GM18520 (cell line): ENCODE measurements around the gene SNAPC1.
"Not testable (repeated sequence)": the region's sequence is repeated elsewhere in the genome, so short reads cannot be mapped to it uniquely, and the experiment has no call there.

ENCODE experiments used
- ATAC-seq: cut with Tn5 transposase; IDR thresholded peaks from one replicate; pipeline ENCODE4 v1.9.1; 2021; ENCODE audit not compliant: unreplicated experiment

SNAPC1 gene

GRCh38 chr14:61761959-61762786 is at the start of gene SNAPC1:
Gene SNAPC1 (plus strand): TSS chr14:61762420. CDS start chr14:61762461, 41 bp downstream.
- ATAC-seq, result peak; percentile 94

GRCh38 chr14:61713724-61714437 is 48.3 kb upstream of the SNAPC1 start:
- no peak for ATAC-seq

GRCh38 chr14:61716956-61717355 is 45.3 kb upstream of the SNAPC1 start:
- ATAC-seq, result no peak

GRCh38 chr14:61718039-61718438 is 44.2 kb upstream of the SNAPC1 start:
- ATAC-seq, result no peak

- no peak for ATAC-seq
Measured at GRCh38 chr14:61719344-61720293, 42.6 kb upstream of the SNAPC1 start.

- no peak for ATAC-seq
Measured at GRCh38 chr14:61720294-61720661, 41.9 kb upstream of the SNAPC1 start.

GRCh38 chr14:61720741-61721140 is 41.5 kb upstream of the SNAPC1 start:
- ATAC-seq, result no peak

- no peak for ATAC-seq
Measured at GRCh38 chr14:61724133-61724532, 38.1 kb upstream of the SNAPC1 start.

GRCh38 chr14:61726778-61727658 is 35.2 kb upstream of the SNAPC1 start:
- ATAC-seq, result no peak

- no peak for ATAC-seq
Measured at GRCh38 chr14:61730756-61731373, 31.4 kb upstream of the SNAPC1 start.

GRCh38 chr14:61733972-61734371 is 28.2 kb upstream of the SNAPC1 start:
- ATAC-seq, result no peak

- no peak for ATAC-seq
Measured at GRCh38 chr14:61736751-61737150, 25.5 kb upstream of the SNAPC1 start.

- ATAC-seq, result no peak
Measured at GRCh38 chr14:61737915-61738314, 24.3 kb upstream of the SNAPC1 start.

GRCh38 chr14:61739133-61739532 is 23.1 kb upstream of the SNAPC1 start:
- no peak for ATAC-seq

- no peak for ATAC-seq
Measured at GRCh38 chr14:61742371-61742770, 19.8 kb upstream of the SNAPC1 start.

- ATAC-seq, result no peak
Measured at GRCh38 chr14:61744238-61744637, 18.0 kb upstream of the SNAPC1 start.

- not testable (repeated sequence) for ATAC-seq
Measured at GRCh38 chr14:61746346-61746745, 15.9 kb upstream of the SNAPC1 start.

GRCh38 chr14:61746881-61747280 is 15.3 kb upstream of the SNAPC1 start:
- ATAC-seq, result no peak

GRCh38 chr14:61747342-61747741 is 14.9 kb upstream of the SNAPC1 start:
- no peak for ATAC-seq

GRCh38 chr14:61749264-61749663 is 13.0 kb upstream of the SNAPC1 start:
- ATAC-seq, result no peak
